AG08396 (cell line): Measurements from ENCODE around the gene CDH4.
"Not testable (repeated sequence)": the region's sequence is repeated elsewhere in the genome, so short reads cannot be mapped to it uniquely, and the experiment has no call there.

Source experiments
- DNase-seq: peaks from one replicate; pipeline ENCODE4 v3.0.0; 2012; ENCODE audit warnings: low spot score, mixed read lengths

CDH4 gene

DNA sequence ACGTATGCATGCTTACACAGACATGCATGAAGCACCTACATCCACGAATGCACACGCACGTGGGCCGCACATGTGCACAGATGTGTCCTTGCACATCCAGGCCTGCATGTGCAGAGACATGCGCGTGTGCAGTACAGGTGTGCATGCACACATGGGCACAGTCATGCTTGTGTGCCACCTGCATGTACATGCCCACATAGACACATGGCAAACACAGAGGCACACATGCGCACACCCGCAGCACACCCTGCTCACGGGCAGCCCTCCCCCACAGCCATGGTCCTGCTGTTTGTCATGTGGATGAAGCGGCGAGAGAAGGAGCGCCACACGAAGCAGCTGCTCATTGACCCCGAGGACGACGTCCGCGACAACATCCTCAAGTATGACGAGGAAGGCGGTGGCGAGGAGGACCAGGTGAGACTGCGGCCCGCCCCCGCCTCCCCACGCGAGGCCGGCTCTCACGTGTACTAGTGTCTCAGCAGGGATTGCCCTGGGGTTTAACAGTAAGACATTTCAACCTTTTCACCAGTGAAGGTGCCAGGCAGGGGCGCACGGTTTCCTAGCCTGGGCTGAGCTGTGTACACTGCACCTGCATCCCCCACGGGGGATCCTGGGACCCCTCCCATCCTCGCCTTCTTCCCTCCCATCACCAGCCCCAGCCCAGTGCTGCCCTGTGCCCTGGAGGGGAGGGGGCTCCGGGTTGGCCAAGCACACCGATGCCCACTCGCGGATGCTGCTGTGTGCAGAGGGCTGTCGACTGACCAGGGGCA lies 680.8 kb downstream of the CDH4 start:
- DNase-seq = no peak

DNA sequence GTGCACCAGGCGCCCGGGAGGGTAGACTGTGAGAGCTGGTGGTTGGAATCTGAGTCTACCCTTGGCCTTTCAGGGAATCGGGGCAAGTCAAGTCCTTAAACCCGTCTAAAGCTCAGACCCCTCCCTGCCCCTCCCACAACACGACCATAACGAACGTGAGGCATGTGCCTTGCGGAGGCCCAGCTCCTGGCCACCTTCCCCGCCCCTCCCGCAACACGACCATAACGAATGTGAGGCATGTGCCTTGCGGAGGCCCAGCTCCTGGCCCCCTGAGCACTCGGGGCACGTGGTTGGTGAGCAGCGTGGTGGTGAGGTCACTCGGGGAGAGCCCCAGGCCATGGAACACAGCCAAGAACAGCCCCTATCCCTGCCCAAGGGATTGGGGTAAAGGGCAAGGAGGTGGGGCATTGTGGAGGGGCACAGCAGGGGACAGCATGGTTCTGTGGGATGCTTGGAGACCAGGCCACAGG lies 681.5 kb downstream of the CDH4 start:
- DNase-seq = no peak

DNA sequence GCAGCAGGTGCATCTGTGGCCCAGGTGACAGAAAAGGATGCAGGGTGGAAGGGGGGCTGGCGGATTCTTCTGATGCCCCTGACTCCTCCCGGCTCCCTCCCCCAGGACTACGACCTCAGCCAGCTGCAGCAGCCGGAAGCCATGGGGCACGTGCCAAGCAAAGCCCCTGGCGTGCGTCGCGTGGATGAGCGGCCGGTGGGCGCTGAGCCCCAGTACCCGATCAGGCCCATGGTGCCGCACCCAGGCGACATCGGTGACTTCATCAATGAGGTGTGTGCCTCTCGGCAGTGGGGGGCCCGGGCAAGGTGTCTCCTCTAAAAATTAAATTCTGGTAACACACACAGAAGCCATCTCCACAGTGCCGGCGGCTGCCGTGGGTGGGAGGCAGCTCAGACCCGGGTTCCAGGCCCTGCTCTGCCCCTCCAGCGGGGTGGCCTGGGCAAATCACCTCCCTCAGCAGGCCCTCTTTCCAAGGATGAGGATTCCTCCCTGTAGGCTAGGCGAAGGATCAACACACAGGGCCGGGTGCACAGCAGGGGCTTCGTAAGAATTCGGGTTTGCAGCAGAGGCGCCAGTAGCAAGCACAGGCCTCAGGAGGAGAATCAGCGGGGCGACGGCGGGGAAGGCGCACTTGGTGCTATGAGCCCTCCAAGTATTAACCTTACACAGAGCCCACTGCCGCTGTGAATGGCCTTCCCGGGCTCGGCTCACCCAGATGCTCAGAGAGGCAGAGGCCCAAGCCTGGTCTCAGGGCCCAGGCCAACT lies 682.1 kb downstream of the CDH4 start:
- no peak for DNase-seq

DNA sequence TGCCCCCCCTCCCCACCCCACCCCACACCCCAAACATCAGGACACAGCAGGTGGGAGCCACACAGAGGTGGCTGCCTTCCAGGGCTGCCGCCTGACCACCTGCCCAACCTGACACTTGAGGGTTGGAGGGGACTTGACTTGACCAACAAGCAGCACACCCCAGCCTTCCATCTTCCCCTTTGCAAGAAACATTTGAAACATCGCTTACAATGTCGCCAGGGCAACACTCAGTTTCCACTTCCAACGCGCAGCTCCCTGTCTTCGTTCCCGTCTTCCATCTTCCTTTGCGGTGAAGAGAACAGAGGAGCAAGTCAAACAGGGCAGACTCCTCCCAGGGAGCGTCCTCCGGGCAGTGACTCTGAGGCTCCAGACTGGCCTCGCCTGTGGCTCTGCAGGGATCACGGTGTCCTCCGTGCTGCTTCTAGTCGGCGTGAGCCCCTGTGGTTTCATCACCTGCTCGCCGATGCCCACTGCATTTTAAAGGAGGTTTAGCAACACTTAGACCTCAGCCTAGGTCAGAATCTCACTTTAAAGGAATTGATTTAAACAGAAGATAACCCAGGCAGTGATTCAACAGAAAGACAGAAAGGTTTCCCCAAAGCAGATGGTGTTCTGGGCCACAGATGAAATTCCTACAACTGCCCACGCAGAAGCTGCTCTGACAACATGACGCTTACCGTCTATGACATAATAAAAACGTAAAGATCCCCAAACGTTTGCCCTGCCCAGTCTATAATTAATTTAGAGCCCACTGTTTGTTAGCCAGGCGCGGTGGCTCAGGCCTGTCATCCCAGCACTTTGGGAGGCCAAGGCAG lies 682.9 kb downstream of the CDH4 start:
- no peak for DNase-seq

DNA sequence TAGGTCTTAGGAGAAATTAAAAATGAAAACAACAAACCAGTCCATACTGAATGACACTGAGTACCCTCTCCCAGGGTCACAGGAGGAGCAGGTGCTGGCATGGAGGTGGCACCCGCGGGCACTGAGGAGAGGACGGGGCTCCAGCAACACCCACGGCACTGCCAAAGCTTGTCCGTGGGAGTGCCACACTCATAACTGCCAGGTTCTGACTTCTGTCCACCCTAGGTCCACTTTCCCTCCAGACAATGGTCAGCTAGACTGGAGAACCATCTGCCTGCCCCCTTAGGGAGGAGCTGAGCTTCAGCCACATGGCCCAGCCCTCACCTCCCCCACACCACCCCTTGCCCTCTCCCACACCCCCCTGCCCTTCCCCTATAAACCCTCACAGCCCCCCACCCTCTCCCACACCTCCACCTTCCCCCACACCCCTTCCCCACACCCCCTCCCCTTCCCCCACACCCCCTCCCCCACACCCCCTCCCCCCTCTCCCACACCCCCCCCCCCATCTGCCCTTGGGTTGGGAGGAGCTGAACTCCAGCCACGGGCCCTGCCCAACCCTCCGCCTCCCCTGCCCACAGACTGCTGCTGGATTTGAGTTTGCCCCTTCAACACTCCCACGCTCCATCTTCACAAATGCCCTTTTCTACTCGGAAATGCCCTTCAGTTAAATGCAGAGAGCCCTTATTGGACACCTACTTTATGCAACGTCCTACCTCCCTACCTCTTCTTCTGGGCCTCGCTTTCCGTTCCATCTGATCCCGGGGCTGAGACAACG lies 684.1 kb downstream of the CDH4 start:
- no peak for DNase-seq

DNA sequence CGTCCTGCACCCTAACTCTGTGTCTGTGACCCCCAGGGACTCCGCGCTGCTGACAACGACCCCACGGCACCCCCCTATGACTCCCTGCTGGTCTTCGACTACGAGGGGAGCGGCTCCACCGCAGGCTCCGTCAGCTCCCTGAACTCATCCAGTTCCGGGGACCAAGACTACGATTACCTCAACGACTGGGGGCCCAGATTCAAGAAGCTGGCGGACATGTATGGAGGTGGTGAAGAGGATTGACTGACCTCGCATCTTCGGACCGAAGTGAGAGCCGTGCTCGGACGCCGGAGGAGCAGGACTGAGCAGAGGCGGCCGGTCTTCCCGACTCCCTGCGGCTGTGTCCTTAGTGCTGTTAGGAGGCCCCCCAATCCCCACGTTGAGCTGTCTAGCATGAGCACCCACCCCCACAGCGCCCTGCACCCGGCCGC lies 684.7 kb downstream of the CDH4 start:
- DNase-seq = no peak

DNA sequence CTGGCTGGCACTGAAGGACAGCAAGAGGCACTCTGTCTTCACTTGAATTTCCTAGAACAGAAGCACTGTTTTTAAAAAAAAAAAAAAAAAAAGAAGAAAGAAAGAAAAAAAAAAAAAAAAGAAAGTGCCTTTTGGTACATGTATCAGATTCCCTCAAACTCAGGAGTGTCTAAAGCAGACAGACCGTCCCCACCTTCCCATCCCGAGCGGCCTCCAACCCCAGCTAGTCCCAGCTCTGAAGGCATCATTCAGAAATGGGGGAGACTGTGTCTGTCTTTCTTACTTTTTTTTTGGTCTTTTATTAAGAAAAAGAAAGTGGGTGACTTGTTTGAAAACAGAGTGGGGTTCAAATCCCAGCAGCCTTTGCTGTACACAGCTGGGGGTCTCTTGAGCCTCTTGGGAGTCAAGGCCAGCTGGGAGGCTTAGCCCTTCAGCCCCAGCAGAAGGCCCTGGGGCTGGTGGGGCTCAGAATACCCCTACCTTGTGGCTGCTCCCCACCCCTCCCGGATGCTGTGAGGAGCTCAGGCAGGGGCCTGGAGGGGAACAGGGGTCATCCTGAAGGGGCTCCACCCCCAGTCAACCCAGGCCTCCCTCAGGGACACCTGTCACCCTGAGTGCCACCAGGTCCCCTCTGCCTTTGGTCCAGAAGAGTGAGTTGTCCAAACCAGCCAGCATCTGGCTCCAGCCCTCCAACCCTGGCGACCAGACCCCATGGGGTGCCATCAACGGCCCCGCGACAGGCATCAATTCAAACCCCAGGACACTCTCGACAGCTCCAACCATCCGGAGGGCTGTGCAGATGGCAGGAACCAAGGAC lies 685.3 kb downstream of the CDH4 start:
- no peak for DNase-seq

DNA sequence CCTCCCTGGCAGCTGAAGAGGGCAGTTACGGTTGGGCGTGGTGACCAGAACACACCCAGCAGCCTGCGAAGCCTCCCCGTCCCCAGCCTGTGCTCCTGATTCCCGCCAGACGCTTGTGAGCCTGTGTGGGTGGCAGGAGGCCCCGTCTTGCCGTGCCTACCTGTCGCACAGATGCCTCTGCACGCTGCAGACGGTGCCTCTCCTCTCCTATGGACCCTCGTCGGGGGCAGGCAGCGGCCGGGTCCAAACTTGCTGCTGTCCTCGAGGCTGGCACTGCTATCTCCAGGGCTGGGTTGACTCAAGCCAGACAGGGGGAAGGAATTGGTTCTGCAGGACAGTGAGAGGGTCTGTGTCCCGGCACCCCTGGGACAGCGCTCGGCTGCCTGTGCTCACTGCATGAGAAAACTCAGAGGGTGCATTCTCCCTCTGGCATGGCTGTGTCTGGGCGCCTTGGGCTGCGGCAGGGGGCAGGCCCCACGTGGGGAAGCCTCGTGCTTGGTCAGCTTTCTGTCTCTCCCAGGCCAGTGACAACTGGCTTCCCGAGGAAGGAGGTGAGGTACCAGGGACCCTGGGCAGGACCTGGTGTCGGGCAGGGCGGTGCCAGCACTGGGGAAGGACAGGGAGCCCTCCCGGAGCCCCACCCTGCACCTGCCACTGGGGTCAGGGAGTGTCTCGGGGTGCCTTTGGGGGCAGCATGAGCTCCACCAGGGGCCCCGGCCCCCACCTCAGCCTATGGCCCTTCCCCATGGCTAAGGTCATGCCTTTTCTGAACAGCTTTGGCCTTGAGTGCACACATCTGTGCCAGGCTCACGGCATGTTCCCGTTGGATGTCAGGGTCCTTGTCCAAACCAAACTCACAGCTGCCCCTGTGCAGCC lies 686.1 kb downstream of the CDH4 start:
- DNase-seq = no peak

DNA sequence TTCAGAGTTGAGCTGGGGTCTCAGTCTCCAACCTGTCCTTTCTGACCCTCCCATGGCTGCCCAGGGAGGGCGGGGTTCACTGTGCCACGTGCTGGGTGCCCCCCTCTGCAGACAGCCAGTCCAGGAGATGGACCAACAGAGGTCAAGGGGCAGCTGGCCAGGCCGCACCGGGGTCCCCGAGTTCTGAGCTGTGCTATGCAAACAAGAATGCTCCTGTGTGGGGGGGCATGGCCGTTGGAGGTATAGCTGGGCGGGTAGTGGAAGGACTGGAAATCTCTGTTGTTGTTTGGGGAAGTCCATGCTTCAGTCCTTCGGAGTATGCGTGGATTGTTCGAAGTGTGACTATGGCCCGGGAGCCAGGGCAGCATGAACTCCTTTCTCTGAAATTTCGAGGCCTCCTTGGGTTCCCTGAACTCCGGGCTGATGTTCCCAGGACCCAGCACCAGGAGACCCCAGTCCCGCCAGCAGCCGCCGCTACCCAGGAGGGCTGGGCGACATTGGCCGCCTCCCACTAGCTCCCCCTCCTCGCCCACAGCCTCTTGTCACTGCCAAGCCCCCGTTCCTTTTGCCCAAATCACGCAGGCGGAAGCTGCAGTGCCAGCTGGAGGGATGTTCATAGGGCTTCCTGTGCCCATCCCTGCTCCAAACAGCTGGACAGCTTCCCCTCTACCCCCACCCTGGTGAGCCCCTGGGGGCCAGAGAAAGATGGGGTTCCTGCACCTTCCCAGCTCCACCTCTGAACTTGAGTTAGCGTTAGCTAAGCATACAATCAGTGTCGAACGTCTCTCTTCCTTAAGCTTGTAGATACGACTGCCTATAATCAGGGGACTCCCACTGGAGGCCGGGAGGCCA lies 687.0 kb downstream of the CDH4 start:
- DNase-seq = no peak

DNA sequence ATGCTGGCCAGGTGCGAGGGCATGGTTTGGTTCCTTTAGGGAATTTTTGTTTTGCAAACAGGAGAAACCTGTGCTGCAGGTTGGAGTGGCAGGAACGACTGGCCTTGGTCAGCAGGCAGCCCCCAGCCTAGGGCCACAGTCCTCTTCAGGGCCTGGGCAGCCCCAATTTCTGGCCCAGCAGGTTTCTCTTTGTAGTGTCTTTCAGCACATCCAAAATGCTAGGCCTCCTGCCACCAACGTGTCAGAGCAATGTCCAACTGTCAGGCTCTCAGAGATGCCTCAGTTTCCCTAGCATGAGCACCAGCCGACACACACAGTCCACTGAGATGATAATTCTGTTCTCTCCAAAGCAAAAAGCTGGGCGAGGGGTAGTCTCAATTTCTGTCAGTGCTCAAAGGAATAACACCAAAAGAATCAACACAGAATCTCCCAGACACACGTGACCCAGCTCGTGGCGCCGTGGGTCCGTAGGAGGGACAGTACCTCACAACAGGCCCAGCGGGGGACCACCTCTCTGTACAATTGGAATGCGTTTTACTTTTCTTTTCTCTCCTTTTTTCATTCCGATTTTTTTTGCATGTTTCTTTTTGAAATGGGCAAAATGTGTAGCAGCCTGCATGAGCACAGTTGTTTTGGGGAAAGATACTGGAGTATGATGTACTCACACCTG lies 687.8 kb downstream of the CDH4 start:
- DNase-seq = no peak

DNA sequence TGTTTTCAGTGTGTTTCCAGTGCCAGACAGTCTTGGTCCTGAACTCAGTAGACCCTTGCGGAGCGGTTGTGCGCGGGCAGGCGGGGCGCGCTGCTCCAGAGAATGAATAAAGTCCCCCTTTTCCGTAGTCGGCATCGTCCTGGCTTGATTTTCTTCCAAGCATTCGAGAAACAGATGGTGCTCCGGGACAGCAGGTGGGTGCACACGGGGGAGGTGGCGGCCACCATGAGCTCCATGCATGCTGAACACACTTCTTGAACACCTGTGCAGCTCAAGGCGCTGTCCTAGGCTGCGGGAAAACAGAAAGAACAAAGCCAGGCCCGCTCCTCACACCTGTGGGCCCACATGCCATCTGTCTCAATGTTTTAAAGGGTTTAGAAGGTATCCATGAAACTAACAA lies 688.4 kb downstream of the CDH4 start:
- DNase-seq = no peak

DNA sequence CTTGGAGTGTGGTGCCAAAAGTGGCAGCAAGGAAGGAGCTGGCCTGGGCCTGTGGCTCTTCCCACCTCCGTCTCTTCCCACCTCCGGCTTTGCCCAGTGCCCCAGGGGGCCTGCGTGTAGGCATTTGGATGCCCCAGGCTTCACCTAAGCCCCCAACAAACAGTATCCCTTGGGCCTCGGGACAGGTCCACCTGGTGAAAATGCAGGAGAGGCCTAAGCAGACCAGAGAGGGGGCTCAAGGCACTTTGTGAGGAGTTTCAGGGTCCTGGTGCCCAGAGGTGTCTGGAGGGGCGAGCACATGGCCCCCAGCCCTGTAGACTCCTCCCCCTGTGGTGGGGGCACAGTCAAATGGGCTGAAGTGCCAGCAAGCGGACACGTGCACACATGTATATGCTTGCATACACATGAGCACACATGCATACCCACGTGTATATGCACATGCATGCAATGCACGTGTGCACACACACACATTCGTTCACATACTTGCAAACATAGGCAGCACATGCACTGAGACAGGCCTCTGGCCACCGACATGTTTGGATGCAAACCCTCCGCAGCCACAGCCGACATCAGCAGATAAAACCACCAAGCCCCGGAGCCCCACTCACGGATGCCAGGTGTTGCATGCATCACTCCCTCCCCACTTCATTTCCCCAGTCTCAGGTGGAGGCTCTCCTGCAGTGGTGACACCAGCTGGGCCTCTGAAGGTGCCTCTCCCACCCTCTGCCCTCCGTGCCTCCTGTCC lies 689.1 kb downstream of the CDH4 start:
- DNase-seq = no peak

DNA sequence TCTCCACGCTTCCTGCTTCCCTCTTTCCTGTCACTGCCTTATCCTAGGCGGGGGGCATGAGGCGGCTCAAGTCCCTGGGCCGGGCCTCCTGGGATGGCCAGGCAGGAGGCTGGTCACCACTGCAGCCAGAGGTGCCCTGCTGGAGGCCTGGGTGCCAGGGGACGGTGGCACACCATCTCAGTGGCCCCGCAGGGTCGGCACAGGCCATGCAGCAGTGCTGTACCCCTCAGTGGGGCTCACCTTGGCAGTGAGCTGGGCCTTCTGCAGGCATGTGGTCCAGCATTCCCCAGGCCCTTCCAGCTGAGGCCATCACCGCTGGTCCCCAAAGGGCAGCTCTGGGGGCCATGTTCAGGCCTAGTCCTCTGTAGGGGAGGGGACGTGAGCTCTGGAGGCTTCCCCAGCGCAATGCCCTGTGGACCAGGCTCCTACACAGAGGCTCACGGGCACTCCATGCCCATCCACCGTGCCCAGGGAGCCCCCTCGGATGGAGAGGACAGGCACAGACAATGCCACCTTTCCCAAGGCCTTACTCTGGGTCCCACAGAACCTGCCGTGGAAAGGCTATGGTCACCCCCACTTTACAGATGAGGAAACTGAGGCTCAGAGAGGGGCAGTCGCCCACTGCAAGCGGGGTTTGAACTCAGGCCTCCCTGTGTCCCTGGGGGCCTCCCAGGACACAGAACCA lies 689.8 kb downstream of the CDH4 start:
- no peak for DNase-seq

DNA sequence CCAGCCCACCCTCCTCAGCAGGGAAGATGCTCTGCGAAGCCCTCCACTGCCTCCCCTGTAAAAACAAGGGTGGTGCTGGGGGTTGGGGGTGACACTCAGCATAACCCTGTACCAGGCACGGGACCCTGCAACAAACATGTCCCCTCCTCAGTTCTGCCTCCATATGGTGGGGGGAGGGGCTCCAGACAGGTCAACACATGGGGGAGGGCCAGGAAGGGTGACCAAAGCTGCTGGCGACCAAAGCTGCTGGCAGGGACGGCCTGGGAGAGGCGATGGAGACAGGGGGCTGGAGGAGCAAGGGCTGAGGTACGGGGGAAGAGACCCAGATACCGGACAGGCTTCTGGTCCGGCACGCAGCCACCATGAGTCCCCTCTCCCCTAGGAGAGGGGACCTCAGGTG lies 690.5 kb downstream of the CDH4 start:
- no peak for DNase-seq

DNA sequence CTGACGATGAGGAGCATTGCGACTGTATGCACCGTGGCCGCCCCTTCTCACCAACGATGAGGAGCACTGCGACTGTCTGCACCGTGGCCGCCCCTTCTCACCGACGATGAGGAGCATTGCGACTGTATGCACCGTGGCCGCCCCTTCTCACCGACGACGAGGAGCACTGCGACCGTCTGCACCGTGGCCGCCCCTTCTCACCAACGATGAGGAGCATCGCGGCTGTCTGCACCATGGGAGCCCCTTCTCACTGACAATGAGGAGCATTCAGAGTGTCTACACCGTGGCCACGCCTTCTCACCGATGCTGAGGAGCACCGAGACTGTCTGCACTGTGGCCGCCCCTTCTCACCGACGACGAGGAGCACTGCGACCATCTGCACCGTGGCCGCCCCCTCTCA lies 692.9 kb downstream of the CDH4 start:
- DNase-seq = not testable (repeated sequence)

DNA sequence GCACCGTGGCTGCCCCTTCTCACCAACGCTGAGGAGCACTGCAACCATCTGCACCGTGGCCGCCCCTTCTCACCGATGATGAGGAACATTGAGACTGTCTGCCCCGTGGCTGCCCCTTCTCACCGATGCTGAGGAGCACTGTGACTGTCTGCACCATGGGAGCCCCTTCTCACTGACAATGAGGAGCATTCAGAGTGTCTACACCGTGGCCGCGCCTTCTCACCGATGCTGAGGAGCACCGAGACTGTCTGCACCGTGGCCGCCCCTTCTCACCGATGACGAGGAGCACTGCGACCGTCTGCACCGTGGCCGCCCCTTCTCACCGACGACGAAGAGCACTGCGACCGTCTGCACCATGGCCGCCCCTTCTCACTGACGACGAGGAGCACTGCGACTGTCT lies 693.4 kb downstream of the CDH4 start:
- DNase-seq = not testable (repeated sequence)

DNA sequence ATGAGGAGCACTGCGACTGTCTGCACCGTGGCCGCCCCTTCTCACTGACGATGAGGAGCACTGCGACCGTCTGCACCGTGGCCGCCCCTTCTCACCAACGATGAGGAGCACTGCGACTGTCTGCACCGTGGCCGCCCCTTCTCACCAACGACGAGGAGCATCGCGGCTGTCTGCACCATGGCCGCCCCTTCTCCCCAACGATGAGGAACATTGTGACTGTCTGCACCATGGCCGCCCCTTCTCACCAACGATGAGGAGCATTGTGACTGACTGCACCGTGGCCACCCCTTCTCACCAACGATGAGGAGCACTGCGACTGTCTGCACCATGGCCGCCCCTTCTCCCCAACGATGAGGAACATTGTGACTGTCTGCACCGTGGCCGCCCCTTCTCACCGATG lies 696.0 kb downstream of the CDH4 start:
- DNase-seq = not testable (repeated sequence)
